GM19025 (cell line): ENCODE results near the gene PPP2R2C.

Experiments
- ATAC-seq: cut with Tn5 transposase; IDR thresholded peaks from one replicate; pipeline ENCODE4 v1.9.1; 2021; ENCODE audit warnings: mild to moderate bottlenecking, low read depth, moderate library complexity; ENCODE audit not compliant: unreplicated experiment

PPP2R2C gene

GRCh38 chr4:6449746-6450369, 22.6 kb downstream of the PPP2R2C start:
- no peak for ATAC-seq

- ATAC-seq, result no peak
Measured at GRCh38 chr4:6449335-6449734, 23.1 kb downstream of the PPP2R2C start.

GRCh38 chr4:6448476-6449170, 23.8 kb downstream of the PPP2R2C start:
- no peak for ATAC-seq

GRCh38 chr4:6447672-6448171, 24.7 kb downstream of the PPP2R2C start:
- ATAC-seq, result no peak

- ATAC-seq, result no peak
Measured at GRCh38 chr4:6446538-6447451, 25.6 kb downstream of the PPP2R2C start.

- no peak for ATAC-seq
Measured at GRCh38 chr4:6446130-6446482, 26.3 kb downstream of the PPP2R2C start.

GRCh38 chr4:6445403-6446129, 26.8 kb downstream of the PPP2R2C start:
- ATAC-seq, result no peak

GRCh38 chr4:6444582-6444981, 27.8 kb downstream of the PPP2R2C start:
- no peak for ATAC-seq

GRCh38 chr4:6443035-6444023, 29.1 kb downstream of the PPP2R2C start:
- no peak for ATAC-seq

- no peak for ATAC-seq
Measured at GRCh38 chr4:6442555-6442954, 29.9 kb downstream of the PPP2R2C start.

- no peak for ATAC-seq
Measured at GRCh38 chr4:6441758-6442157, 30.7 kb downstream of the PPP2R2C start.

GRCh38 chr4:6441202-6441582, 31.2 kb downstream of the PPP2R2C start:
- ATAC-seq, result no peak

GRCh38 chr4:6440506-6441201, 31.8 kb downstream of the PPP2R2C start:
- no peak for ATAC-seq

GRCh38 chr4:6439120-6439762, 33.2 kb downstream of the PPP2R2C start:
- ATAC-seq, result no peak

GRCh38 chr4:6437826-6438238, 34.6 kb downstream of the PPP2R2C start:
- no peak for ATAC-seq

- ATAC-seq, result no peak
Measured at GRCh38 chr4:6435010-6435409, 37.4 kb downstream of the PPP2R2C start.

GRCh38 chr4:6430927-6431326, 41.5 kb downstream of the PPP2R2C start:
- ATAC-seq, result no peak

GRCh38 chr4:6427439-6428090, 44.8 kb downstream of the PPP2R2C start:
- no peak for ATAC-seq
